Measurements from ENCODE around the gene SERPINB1.
"Not testable (repeated sequence)": the region's sequence is repeated elsewhere in the genome, so short reads cannot be mapped to it uniquely, and the experiment has no call there.

Gene SERPINB1

GRCh38 chr6:2841264-2842138 lies at the start of gene SERPINB1:
Gene SERPINB1, minus strand, starts transcription at chr6:2841863. Its CDS starts 1,277 bp downstream, at chr6:2840586.
- DNase-seq (ENCODE audit: low spot score) = peak; percentile 94

GRCh38 chr6:2890976-2891767 lies 49.5 kb upstream of the SERPINB1 start:
- DNase-seq (ENCODE audit: low spot score) = no peak

- no peak for DNase-seq (ENCODE audit: low spot score)
Measured at GRCh38 chr6:2885967-2886735, 44.5 kb upstream of the SERPINB1 start.

GRCh38 chr6:2884804-2885203 lies 43.1 kb upstream of the SERPINB1 start:
- no peak for DNase-seq (ENCODE audit: low spot score)

GRCh38 chr6:2883673-2884072 lies 42.0 kb upstream of the SERPINB1 start:
- no peak for DNase-seq (ENCODE audit: low spot score)

- no peak for DNase-seq (ENCODE audit: low spot score)
Measured at GRCh38 chr6:2881423-2881822, 39.8 kb upstream of the SERPINB1 start.

- not testable (repeated sequence) for DNase-seq (ENCODE audit: low spot score)
Measured at GRCh38 chr6:2880156-2880555, 38.5 kb upstream of the SERPINB1 start.

GRCh38 chr6:2877960-2878359 lies 36.3 kb upstream of the SERPINB1 start:
- DNase-seq (ENCODE audit: low spot score) = no peak

GRCh38 chr6:2877057-2877882 lies 35.6 kb upstream of the SERPINB1 start:
- peak; percentile 79 for DNase-seq (ENCODE audit: low spot score)

GRCh38 chr6:2876210-2877056 lies 34.8 kb upstream of the SERPINB1 start:
- peak; percentile 53 for DNase-seq (ENCODE audit: low spot score)

GRCh38 chr6:2875359-2876191 lies 33.9 kb upstream of the SERPINB1 start:
- DNase-seq (ENCODE audit: low spot score) = peak; percentile 34

GRCh38 chr6:2873643-2874042 lies 32.0 kb upstream of the SERPINB1 start:
- no peak for DNase-seq (ENCODE audit: low spot score)

- no peak for DNase-seq (ENCODE audit: low spot score)
Measured at GRCh38 chr6:2872423-2873358, 31.0 kb upstream of the SERPINB1 start.

- DNase-seq (ENCODE audit: low spot score) = no peak
Measured at GRCh38 chr6:2871953-2872352, 30.3 kb upstream of the SERPINB1 start.

- DNase-seq (ENCODE audit: low spot score) = no peak
Measured at GRCh38 chr6:2871102-2871501, 29.4 kb upstream of the SERPINB1 start.

- no peak for DNase-seq (ENCODE audit: low spot score)
Measured at GRCh38 chr6:2870046-2870636, 28.5 kb upstream of the SERPINB1 start.

- DNase-seq (ENCODE audit: low spot score) = no peak
Measured at GRCh38 chr6:2868637-2869036, 27.0 kb upstream of the SERPINB1 start.
